HEK293 (cell line): ENCODE measurements around the gene POLR2E.

Experiments used
- CTCF ChIA-PET: fragments of 350-600 bp; formaldehyde crosslinking; extraction: SDS; loops from one replicate; lab custom pipeline; 2021; ENCODE audit warnings: antibody characterized with exemption; lab: Yijun Ruan, JAX
- POLR2A ChIA-PET: fragments of 300-600 bp; formaldehyde crosslinking; extraction: SDS; loops from one replicate; lab custom pipeline; 2020; ENCODE audit warnings: antibody characterized with exemption, inconsistent platforms; lab: Yijun Ruan, JAX
- H3K27ac ChIP-seq: fragments of 200-500 bp; sonication (Bioruptor generic); 2 replicates; pipeline ENCODE4 v1.5.1; 2014; ENCODE audit warnings: low read depth, low read length, control low read depth, inconsistent platforms; ENCODE audit errors: extremely low read depth
- H3K36me3 ChIP-seq, 2 experiments: fragments of 200-500 bp in 1 of 2; sonication (Bioruptor generic) in 1 of 2; 1 replicate in 1 of 2; 2 replicates in 1 of 2; pipeline ENCODE4 v1.5.1; 2014 to 2017; ENCODE audit warnings: inconsistent platforms in 2 of 2, low read length in 2 of 2; ENCODE audit not compliant: control insufficient read depth in 2 of 2, insufficient read depth in 1 of 2
- H3K4me1 ChIP-seq: fragments of 200-500 bp; sonication (Bioruptor generic); 2 replicates; pipeline ENCODE4 v1.5.1; 2014; ENCODE audit warnings: mild to moderate bottlenecking, low read length, inconsistent platforms; ENCODE audit not compliant: control insufficient read depth, insufficient read depth
- H3K4me3 ChIP-seq: 2 replicates; pipeline ENCODE4 v1.5.1; 2011; ENCODE audit warnings: low read depth, mild to moderate bottlenecking, control low read depth, low read length, moderate library complexity
- H3K9me3 ChIP-seq: fragments of 200-500 bp; sonication (Bioruptor generic); 2 replicates; pipeline ENCODE4 v1.5.1; 2014; ENCODE audit warnings: low read depth, low read length, inconsistent platforms; ENCODE audit not compliant: control insufficient read depth, insufficient read depth
- EGR2 ChIP-seq: fragments of 450-650 bp; formaldehyde crosslinking; IDR thresholded peaks from 2 replicates; pipeline ENCODE4 v1.5.1; 2016; ENCODE audit warnings: low read depth, missing biosample characterization, missing genetic modification characterization
- KLF1 ChIP-seq: fragments of 450-650 bp; formaldehyde crosslinking; IDR thresholded peaks from 2 replicates; pipeline ENCODE4 v1.5.1; 2016; ENCODE audit warnings: missing biosample characterization, missing genetic modification characterization
- KLF9 ChIP-seq: fragments of 450-650 bp; formaldehyde crosslinking; IDR thresholded peaks from 2 replicates; pipeline ENCODE4 v1.5.1; 2016; ENCODE audit warnings: missing biosample characterization, missing genetic modification characterization, low read depth
- SCRT1 ChIP-seq: fragments of 450-650 bp; formaldehyde crosslinking; IDR thresholded peaks from 2 replicates; pipeline ENCODE4 v1.5.1; 2016; ENCODE audit warnings: missing biosample characterization, missing genetic modification characterization, borderline replicate concordance
- SCRT2 ChIP-seq: fragments of 450-650 bp; formaldehyde crosslinking; IDR thresholded peaks from 2 replicates; pipeline ENCODE4 v1.5.1; 2016; ENCODE audit warnings: missing biosample characterization, missing genetic modification characterization
- SP3 ChIP-seq: fragments of 450-650 bp; formaldehyde crosslinking; IDR thresholded peaks from 2 replicates; pipeline ENCODE4 v1.5.1; 2016; ENCODE audit warnings: missing biosample characterization, missing genetic modification characterization
- TCF7L2 ChIP-seq: IDR thresholded peaks from 2 replicates; pipeline ENCODE4 v1.6.1; 2011; ENCODE audit warnings: low read depth, mild to moderate bottlenecking, inconsistent platforms, low read length, moderate library complexity, borderline replicate concordance
- TRIM28 ChIP-seq: IDR thresholded peaks from 2 replicates; pipeline ENCODE4 v1.6.1; 2011; ENCODE audit warnings: low read length, control low read depth, borderline replicate concordance
- ZBTB48 ChIP-seq: fragments of 450-650 bp; formaldehyde crosslinking; IDR thresholded peaks from 2 replicates; pipeline ENCODE4 v1.5.1; 2016; ENCODE audit warnings: missing biosample characterization, missing genetic modification characterization
- ZFHX2 ChIP-seq: fragments of 450-650 bp; formaldehyde crosslinking; conservative IDR thresholded peaks from 2 replicates; pipeline ENCODE4 v1.5.1; 2016; ENCODE audit warnings: missing biosample characterization, missing genetic modification characterization
- ZNF138 ChIP-seq: fragments of 450-650 bp; formaldehyde crosslinking; IDR thresholded peaks from 2 replicates; pipeline ENCODE4 v1.5.1; 2016; ENCODE audit warnings: missing biosample characterization, missing genetic modification characterization, borderline replicate concordance
- ZNF184 ChIP-seq: fragments of 450-650 bp; IDR thresholded peaks from 2 replicates; pipeline ENCODE4 v1.5.1; 2018; ENCODE audit warnings: missing biosample characterization, mild to moderate bottlenecking, missing genetic modification characterization
- ZNF223 ChIP-seq: fragments of 450-650 bp; formaldehyde crosslinking; IDR thresholded peaks from 2 replicates; pipeline ENCODE4 v1.5.1; 2016; ENCODE audit warnings: missing biosample characterization, missing genetic modification characterization
- ZNF248 ChIP-seq: fragments of 450-650 bp; formaldehyde crosslinking; IDR thresholded peaks from 2 replicates; pipeline ENCODE4 v1.5.1; 2017; ENCODE audit warnings: missing biosample characterization, missing genetic modification characterization
- ZNF335 ChIP-seq: fragments of 450-650 bp; formaldehyde crosslinking; conservative IDR thresholded peaks from 2 replicates; pipeline ENCODE4 v1.5.1; 2016; ENCODE audit warnings: missing biosample characterization, missing genetic modification characterization
- ZNF670 ChIP-seq: fragments of 450-650 bp; formaldehyde crosslinking; IDR thresholded peaks from 2 replicates; pipeline ENCODE4 v1.5.1; 2016; ENCODE audit warnings: missing biosample characterization, missing genetic modification characterization, low read depth
- ZNF76 ChIP-seq: fragments of 450-650 bp; formaldehyde crosslinking; IDR thresholded peaks from 2 replicates; pipeline ENCODE4; 2016; ENCODE audit warnings: low read depth, missing biosample characterization, missing genetic modification characterization, borderline replicate concordance
- ZSCAN16 ChIP-seq: fragments of 450-650 bp; formaldehyde crosslinking; IDR thresholded peaks from 2 replicates; pipeline ENCODE4 v1.5.1; 2016; ENCODE audit warnings: missing biosample characterization, missing genetic modification characterization
- TF ChIP-seq, protein P1 (sequence below): fragments of 450-650 bp; formaldehyde crosslinking; IDR thresholded peaks from 2 replicates; pipeline ENCODE4 v1.5.1; 2016; ENCODE audit warnings: missing biosample characterization, missing genetic modification characterization, borderline replicate concordance
- TF ChIP-seq, protein P2 (sequence below): fragments of 450-650 bp; formaldehyde crosslinking; IDR thresholded peaks from 2 replicates; pipeline ENCODE4 v1.5.1; 2016; ENCODE audit warnings: missing biosample characterization, missing genetic modification characterization
- TF ChIP-seq, protein P3 (sequence below): fragments of 450-650 bp; formaldehyde crosslinking; IDR thresholded peaks from 2 replicates; pipeline ENCODE4 v1.5.1; 2016; ENCODE audit warnings: missing biosample characterization, missing genetic modification characterization
- TF ChIP-seq, protein P4 (sequence below): sonication (generic); formaldehyde crosslinking; IDR thresholded peaks from 2 replicates; pipeline ENCODE4 v1.8.1; 2022; ENCODE audit warnings: mild to moderate bottlenecking, moderate library complexity, missing genetic modification reagents
- TF ChIP-seq, protein P5 (sequence below): fragments of 450-650 bp; formaldehyde crosslinking; IDR thresholded peaks from 2 replicates; pipeline ENCODE4 v1.5.1; 2016; ENCODE audit warnings: missing biosample characterization, missing genetic modification characterization
- TF ChIP-seq, protein P6 (sequence below): fragments of 450-650 bp; formaldehyde crosslinking; IDR thresholded peaks from 2 replicates; pipeline ENCODE4 v1.5.1; 2016; ENCODE audit warnings: missing biosample characterization, missing genetic modification characterization

The POLR2E gene

DNA sequence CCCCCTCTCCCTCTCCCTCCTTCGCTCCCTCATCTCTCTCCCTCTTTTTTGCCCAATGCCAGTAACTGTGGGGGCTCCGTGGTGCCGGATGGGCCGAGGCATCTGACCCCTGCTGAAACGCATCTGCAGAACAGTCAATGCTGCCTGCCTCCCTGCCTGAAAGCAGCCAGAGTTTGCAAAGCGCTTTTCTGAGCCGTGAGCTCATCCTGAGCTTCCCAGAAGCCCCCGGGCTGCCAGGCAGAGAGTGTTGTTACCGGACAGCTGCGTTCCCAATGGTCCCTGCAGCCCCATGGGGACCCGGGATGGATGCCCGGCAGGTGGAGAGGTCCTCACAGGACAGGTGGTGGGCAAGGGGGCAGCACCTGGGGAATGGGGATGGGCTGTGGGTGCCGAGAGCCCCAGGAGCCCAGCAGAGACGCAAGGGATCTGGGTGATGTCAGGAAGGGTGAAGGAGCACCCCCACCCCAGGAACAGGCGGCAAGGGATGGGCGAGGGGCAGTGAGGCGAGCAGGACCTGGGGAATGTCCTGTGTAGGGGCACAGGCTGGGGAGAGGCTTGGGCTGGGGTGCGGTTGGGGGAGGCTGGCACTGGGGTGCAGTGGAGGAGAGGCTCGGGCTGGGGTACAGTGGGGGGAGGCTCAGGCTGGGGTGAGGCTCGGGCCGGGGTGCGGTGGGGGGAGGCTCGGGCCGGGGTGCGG lies 41.6 kb upstream of the POLR2E start:
- CTCF ChIA-PET, result no interaction called here
- Histone ChIP-seq H3K4me1 (0 out of 2 replicates have a peak, but pooled peaks cover 2% of the 10 kb centered on the region), H3K4me3 (no peak overlapping the region), H3K9me3 (no peaks in the 10 kb centered on the region), H3K27ac (no peak overlapping the region), H3K36me3 (peaks cover 0 to 11% of the 10 kb centered on the region in 2 experiments; a peak in 2 of 3 replicates)
- POLR2A ChIA-PET, result no interaction called here
- no peak for TF ChIP-seq ZNF670 (tag by site-specific recombination)
- TF ChIP-seq, protein P1, sequence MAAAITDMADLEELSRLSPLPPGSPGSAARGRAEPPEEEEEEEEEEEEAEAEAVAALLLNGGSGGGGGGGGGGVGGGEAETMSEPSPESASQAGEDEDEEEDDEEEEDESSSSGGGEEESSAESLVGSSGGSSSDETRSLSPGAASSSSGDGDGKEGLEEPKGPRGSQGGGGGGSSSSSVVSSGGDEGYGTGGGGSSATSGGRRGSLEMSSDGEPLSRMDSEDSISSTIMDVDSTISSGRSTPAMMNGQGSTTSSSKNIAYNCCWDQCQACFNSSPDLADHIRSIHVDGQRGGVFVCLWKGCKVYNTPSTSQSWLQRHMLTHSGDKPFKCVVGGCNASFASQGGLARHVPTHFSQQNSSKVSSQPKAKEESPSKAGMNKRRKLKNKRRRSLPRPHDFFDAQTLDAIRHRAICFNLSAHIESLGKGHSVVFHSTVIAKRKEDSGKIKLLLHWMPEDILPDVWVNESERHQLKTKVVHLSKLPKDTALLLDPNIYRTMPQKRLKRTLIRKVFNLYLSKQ (tag by site-specific recombination), result no peak
- TF ChIP-seq, protein P2, sequence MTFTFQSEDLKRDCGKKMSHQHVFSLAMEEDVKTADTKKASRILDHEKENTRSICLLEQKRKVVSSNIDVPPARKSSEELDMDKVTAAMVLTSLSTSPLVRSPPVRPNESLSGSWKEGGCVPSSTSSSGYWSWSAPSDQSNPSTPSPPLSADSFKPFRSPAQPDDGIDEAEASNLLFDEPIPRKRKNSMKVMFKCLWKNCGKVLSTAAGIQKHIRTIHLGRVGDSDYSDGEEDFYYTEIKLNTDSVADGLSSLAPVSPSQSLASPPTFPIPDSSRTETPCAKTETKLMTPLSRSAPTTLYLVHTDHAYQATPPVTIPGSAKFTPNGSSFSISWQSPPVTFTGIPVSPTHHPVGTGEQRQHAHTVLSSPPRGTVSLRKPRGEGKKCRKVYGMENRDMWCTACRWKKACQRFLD (tag by site-specific recombination), result no peak
- no peak for TF ChIP-seq KLF9
- no peak for TF ChIP-seq KLF1 (tag by site-specific recombination)
- no peak for TF ChIP-seq ZNF248 (tag by site-specific recombination)
- TF ChIP-seq ZNF138 (tag by site-specific recombination), result no peak
- TF ChIP-seq SCRT1, result no peak
- TF ChIP-seq, protein P3, sequence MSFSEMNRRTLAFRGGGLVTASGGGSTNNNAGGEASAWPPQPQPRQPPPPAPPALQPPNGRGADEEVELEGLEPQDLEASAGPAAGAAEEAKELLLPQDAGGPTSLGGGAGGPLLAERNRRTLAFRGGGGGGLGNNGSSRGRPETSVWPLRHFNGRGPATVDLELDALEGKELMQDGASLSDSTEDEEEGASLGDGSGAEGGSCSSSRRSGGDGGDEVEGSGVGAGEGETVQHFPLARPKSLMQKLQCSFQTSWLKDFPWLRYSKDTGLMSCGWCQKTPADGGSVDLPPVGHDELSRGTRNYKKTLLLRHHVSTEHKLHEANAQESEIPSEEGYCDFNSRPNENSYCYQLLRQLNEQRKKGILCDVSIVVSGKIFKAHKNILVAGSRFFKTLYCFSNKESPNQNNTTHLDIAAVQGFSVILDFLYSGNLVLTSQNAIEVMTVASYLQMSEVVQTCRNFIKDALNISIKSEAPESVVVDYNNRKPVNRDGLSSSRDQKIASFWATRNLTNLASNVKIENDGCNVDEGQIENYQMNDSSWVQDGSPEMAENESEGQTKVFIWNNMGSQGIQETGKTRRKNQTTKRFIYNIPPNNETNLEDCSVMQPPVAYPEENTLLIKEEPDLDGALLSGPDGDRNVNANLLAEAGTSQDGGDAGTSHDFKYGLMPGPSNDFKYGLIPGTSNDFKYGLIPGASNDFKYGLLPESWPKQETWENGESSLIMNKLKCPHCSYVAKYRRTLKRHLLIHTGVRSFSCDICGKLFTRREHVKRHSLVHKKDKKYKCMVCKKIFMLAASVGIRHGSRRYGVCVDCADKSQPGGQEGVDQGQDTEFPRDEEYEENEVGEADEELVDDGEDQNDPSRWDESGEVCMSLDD (tag by site-specific recombination), result peak; percentile 60; the same call in 1 of the 2 replicates
- TF ChIP-seq ZFHX2 (tag by site-specific recombination), result no peak
- no peak for TF ChIP-seq TRIM28
- TF ChIP-seq ZBTB48 (tag by site-specific recombination), result no peak
- 0 out of 2 replicates have a peak, but pooled peaks have one; percentile 39 for TF ChIP-seq ZNF76 (tag by site-specific recombination)
- no peak for TF ChIP-seq ZNF223 (tag by site-specific recombination)
- no peak for TF ChIP-seq ZNF335 (tag by site-specific recombination)
- TF ChIP-seq, protein P4, sequence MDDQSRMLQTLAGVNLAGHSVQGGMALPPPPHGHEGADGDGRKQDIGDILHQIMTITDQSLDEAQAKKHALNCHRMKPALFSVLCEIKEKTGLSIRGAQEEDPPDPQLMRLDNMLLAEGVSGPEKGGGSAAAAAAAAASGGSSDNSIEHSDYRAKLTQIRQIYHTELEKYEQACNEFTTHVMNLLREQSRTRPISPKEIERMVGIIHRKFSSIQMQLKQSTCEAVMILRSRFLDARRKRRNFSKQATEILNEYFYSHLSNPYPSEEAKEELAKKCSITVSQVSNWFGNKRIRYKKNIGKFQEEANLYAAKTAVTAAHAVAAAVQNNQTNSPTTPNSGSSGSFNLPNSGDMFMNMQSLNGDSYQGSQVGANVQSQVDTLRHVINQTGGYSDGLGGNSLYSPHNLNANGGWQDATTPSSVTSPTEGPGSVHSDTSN, result no peak
- TF ChIP-seq SP3 (tag by site-specific recombination), result no peak
- no peak for TF ChIP-seq SCRT2 (tag by site-specific recombination)

DNA sequence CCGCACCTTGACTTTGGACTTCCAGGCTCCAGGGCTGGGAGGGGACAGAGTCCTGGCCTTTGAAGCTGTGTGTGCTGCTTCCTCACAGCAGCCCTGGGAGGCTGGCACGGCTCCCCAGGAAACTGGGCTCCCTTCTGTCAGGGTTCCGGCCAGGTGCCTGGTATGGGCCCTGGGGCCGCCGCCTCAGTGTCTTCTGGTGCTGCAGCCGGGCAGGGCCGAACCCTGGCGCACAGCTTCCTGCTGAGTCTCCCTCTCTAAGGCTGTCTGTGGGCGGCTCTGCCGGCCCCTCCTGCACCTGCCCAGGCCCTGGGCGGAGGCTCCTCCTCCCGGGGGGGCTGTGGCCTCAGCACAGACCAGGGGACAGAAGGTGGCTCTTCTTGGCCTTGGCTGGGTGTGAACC lies 41.0 kb upstream of the POLR2E start:
- H3K4me3 ChIP-seq, result no peak overlapping the region
- CTCF ChIA-PET, result no interaction called here
- TF ChIP-seq, protein P5, sequence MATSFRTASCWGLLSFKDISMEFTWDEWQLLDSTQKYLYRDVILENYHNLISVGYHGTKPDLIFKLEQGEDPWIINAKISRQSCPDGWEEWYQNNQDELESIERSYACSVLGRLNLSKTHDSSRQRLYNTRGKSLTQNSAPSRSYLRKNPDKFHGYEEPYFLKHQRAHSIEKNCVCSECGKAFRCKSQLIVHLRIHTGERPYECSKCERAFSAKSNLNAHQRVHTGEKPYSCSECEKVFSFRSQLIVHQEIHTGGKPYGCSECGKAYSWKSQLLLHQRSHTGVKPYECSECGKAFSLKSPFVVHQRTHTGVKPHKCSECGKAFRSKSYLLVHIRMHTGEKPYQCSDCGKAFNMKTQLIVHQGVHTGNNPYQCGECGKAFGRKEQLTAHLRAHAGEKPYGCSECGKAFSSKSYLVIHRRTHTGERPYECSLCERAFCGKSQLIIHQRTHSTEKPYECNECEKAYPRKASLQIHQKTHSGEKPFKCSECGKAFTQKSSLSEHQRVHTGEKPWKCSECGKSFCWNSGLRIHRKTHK, result no peak
- TF ChIP-seq ZSCAN16, result no peak
- TF ChIP-seq EGR2 (tag by site-specific recombination), result peak; percentile 46; the same call in 1 of the 2 replicates
- no peak for TF ChIP-seq TCF7L2
- TF ChIP-seq, protein P6, sequence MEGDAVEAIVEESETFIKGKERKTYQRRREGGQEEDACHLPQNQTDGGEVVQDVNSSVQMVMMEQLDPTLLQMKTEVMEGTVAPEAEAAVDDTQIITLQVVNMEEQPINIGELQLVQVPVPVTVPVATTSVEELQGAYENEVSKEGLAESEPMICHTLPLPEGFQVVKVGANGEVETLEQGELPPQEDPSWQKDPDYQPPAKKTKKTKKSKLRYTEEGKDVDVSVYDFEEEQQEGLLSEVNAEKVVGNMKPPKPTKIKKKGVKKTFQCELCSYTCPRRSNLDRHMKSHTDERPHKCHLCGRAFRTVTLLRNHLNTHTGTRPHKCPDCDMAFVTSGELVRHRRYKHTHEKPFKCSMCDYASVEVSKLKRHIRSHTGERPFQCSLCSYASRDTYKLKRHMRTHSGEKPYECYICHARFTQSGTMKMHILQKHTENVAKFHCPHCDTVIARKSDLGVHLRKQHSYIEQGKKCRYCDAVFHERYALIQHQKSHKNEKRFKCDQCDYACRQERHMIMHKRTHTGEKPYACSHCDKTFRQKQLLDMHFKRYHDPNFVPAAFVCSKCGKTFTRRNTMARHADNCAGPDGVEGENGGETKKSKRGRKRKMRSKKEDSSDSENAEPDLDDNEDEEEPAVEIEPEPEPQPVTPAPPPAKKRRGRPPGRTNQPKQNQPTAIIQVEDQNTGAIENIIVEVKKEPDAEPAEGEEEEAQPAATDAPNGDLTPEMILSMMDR (tag by site-specific recombination), result no peak
- peak; percentile 32; the same call in 1 of the 2 replicates for TF ChIP-seq KLF1 (tag by site-specific recombination)
- TF ChIP-seq ZNF184, result no peak

More for the DNA sequence above, 41.0 kb upstream of the POLR2E start:
- H3K36me3 ChIP-seq, result peaks cover 0 to 11% of the 10 kb centered on the region in 2 experiments; a peak in 2 of 3 replicates
- no peak overlapping the region for H3K27ac ChIP-seq
- H3K9me3 ChIP-seq, result no peaks in the 10 kb centered on the region
- H3K4me1 ChIP-seq, result 0 out of 2 replicates have a peak, but pooled peaks cover 2% of the 10 kb centered on the region
- POLR2A ChIA-PET, result no interaction called here
